ENCODE results near the gene CLEC14A. TPM values are rescaled to one million over a fixed set of nuclear protein-coding genes. Genes with fewer than 3 reads are reported as not detected.
A peak's percentile ranks its signal among the peaks of the same experiment; 100 is the strongest.

Gene CLEC14A
- total RNA-seq, 1 experiment from 2014 or later: not detected

GRCh38 chr14:38209572-38210557 is 46.0 kb downstream of the CLEC14A start:
- no TSS peak for BruUV-seq (replicated peaks)
- Mint-ChIP-seq H3K4me1 (ENCODE audit: low read depth, unreplicated experiment) (peaks cover 21% of the 10 kb centered on the region), H3K27me3 (ENCODE audit: insufficient read depth, unreplicated experiment) (no peaks in the 10 kb centered on the region), H3K36me3 (ENCODE audit: insufficient read depth, unreplicated experiment) (peaks cover 16% of the 10 kb centered on the region), H3K4me3 (ENCODE audit: unreplicated experiment) (peak overlapping the region; percentile 94), H3K27ac (ENCODE audit: unreplicated experiment) (no peak overlapping the region), H3K9me3 (ENCODE audit: unreplicated experiment) (no peaks in the 10 kb centered on the region)
- ChIA-PET CTCF (no interaction called here), POLR2A (no interaction called here)
- peak overlapping the region; percentile 49 for H3K4me3 ChIP-seq (ENCODE audit: low read depth, low read length)
- intact Hi-C loops (cut with micrococcal nuclease; ENCODE audit: unreplicated experiment): loop anchor here (5.0 kb wide), 2 partner anchors 243 to 963 kb away; no protein-coding TSS in a partner anchor
- H3K27me3 ChIP-seq (replicated peaks; ENCODE audit: control insufficient read depth, insufficient read depth, low read length): no peaks in the 10 kb centered on the region
- no peaks in the 10 kb centered on the region for H3K9me3 ChIP-seq
- no peaks in the 10 kb centered on the region; the same call in 1 of the 2 replicates for H3K36me3 ChIP-seq (ENCODE audit: control insufficient read depth, insufficient read depth, low read length)
- no peak for DNase-seq
- H3K4me1 ChIP-seq: peaks cover 16% of the 10 kb centered on the region
- no peak for TF ChIP-seq CTCF (IDR thresholded peaks at IDR 0.05; ENCODE audit: insufficient read depth in 1 of 2, low read depth in 1 of 2, low read length in 1 of 2, severe bottlenecking in 1 of 2, unreplicated experiment in 1 of 2)

- peak overlapping the region; percentile 49 for H3K4me3 ChIP-seq (ENCODE audit: low read depth, low read length)
Observed at GRCh38 chr14:38208618-38209562, 47.0 kb downstream of the CLEC14A start.

More at GRCh38 chr14:38208618-38209562, 47.0 kb downstream of the CLEC14A start:
- H3K36me3 ChIP-seq (ENCODE audit: control insufficient read depth, insufficient read depth, low read length): no peaks in the 10 kb centered on the region; the same call in 1 of the 2 replicates
- H3K9me3 ChIP-seq: no peaks in the 10 kb centered on the region
- Mint-ChIP-seq H3K4me3 (ENCODE audit: unreplicated experiment) (peak overlapping the region; percentile 94), H3K9me3 (ENCODE audit: unreplicated experiment) (no peaks in the 10 kb centered on the region), H3K27ac (ENCODE audit: unreplicated experiment) (peak overlapping the region; percentile 86), H3K4me1 (ENCODE audit: low read depth, unreplicated experiment) (peaks cover 12% of the 10 kb centered on the region), H3K27me3 (ENCODE audit: insufficient read depth, unreplicated experiment) (no peaks in the 10 kb centered on the region), H3K36me3 (ENCODE audit: insufficient read depth, unreplicated experiment) (peaks cover 16% of the 10 kb centered on the region)
- H3K27me3 ChIP-seq (replicated peaks; ENCODE audit: control insufficient read depth, insufficient read depth, low read length): no peaks in the 10 kb centered on the region
- CTCF ChIA-PET: interaction anchor here (0.6 kb wide), 2 partner anchors 240 to 1021 kb away, joined by 3 to 4 read pairs; no protein-coding TSS in a partner anchor
- peak in 1 of 2 experiments; percentile 35 for TF ChIP-seq CTCF (IDR thresholded peaks at IDR 0.05; ENCODE audit: insufficient read depth in 1 of 2, low read depth in 1 of 2, low read length in 1 of 2, severe bottlenecking in 1 of 2, unreplicated experiment in 1 of 2)
- peak; percentile 85 to 88 for DNase-seq
- BruUV-seq (replicated peaks): TSS peak; percentile 82
- POLR2A ChIA-PET: interaction anchor here (0.6 kb wide), 1 partner anchor 239 kb away, joined by 7 read pairs; no protein-coding TSS in a partner anchor
- intact Hi-C loops (cut with micrococcal nuclease; ENCODE audit: unreplicated experiment): loop anchor here (5.0 kb wide), 2 partner anchors 242 to 962 kb away; no protein-coding TSS in a partner anchor
- peaks cover 6% of the 10 kb centered on the region for H3K4me1 ChIP-seq
